Embryonic facial prominence (tissue), 1 donor: ENCODE data around the gene NEK11.

Source experiments
- DNase-seq: peaks from one replicate; pipeline ENCODE4 v3.0.0-alpha.2; 2016; ENCODE audit errors: extremely low spot score

NEK11 gene

GRCh38 chr3:131224886-131225550 lies 198.3 kb downstream of the NEK11 start:
- no peak for DNase-seq

GRCh38 chr3:131228522-131228921 lies 201.8 kb downstream of the NEK11 start:
- DNase-seq: no peak

- DNase-seq: no peak
Observed at GRCh38 chr3:131231710-131232389, 205.2 kb downstream of the NEK11 start.

GRCh38 chr3:131232711-131233267 lies 206.1 kb downstream of the NEK11 start:
- no peak for DNase-seq

- DNase-seq: no peak
Observed at GRCh38 chr3:131233900-131234668, 207.4 kb downstream of the NEK11 start.

- no peak for DNase-seq
Observed at GRCh38 chr3:131236421-131236820, 209.7 kb downstream of the NEK11 start.

GRCh38 chr3:131238496-131238895 lies 211.8 kb downstream of the NEK11 start:
- DNase-seq: no peak

GRCh38 chr3:131239267-131239666 lies 212.6 kb downstream of the NEK11 start:
- DNase-seq: no peak

GRCh38 chr3:131242201-131242600 lies 215.5 kb downstream of the NEK11 start:
- DNase-seq: no peak

- no peak for DNase-seq
Observed at GRCh38 chr3:131250466-131250865, 223.8 kb downstream of the NEK11 start.

- DNase-seq: no peak
Observed at GRCh38 chr3:131260525-131260924, 233.8 kb downstream of the NEK11 start.

GRCh38 chr3:131261104-131261503 lies 234.4 kb downstream of the NEK11 start:
- no peak for DNase-seq

GRCh38 chr3:131275556-131275955 lies 248.9 kb downstream of the NEK11 start:
- no peak for DNase-seq

GRCh38 chr3:131277836-131278497 lies 251.3 kb downstream of the NEK11 start:
- no peak for DNase-seq

- no peak for DNase-seq
Observed at GRCh38 chr3:131279577-131279976, 252.9 kb downstream of the NEK11 start.

- no peak for DNase-seq
Observed at GRCh38 chr3:131282379-131282778, 255.7 kb downstream of the NEK11 start.

- no peak for DNase-seq
Observed at GRCh38 chr3:131282967-131283366, 256.3 kb downstream of the NEK11 start.

GRCh38 chr3:131283862-131284261 lies 257.2 kb downstream of the NEK11 start:
- no peak for DNase-seq

- no peak for DNase-seq
Observed at GRCh38 chr3:131284302-131284701, 257.6 kb downstream of the NEK11 start.

GRCh38 chr3:131285456-131285855 lies 258.8 kb downstream of the NEK11 start:
- no peak for DNase-seq

GRCh38 chr3:131299836-131300235 lies 273.2 kb downstream of the NEK11 start:
- no peak for DNase-seq

- no peak for DNase-seq
Observed at GRCh38 chr3:131303848-131304247, 277.2 kb downstream of the NEK11 start.
